Activated CD8-positive, alpha-beta memory T cell treated with anti-CD3 and anti-CD28 coated beads, Interleukin-2, amount 50 U/mL, for 1 hour (primary cell): ENCODE measurements around the gene SLC6A11.

Source experiments
- DNase-seq: peaks from one replicate; pipeline ENCODE4 v3.0.0-alpha.2; 2020; ENCODE audit errors: extremely low read depth

The SLC6A11 gene

DNA sequence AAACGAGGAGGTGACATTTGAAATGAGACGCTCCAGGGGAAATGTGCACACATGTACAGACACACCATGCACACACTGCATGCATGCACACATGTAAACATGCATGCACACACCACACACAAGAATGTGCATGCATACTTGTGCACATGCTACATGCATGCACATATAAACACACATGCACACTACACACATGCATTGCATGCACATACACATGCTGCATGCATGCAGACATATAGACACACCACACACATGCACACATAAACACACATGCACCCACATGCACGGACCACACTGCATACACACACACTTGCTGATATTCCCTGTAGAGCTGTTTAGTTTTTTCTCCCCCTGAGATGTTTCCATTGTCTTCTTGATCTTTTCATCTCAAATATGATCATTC, 138.7 kb downstream of the SLC6A11 start:
- DNase-seq: no peak

DNA sequence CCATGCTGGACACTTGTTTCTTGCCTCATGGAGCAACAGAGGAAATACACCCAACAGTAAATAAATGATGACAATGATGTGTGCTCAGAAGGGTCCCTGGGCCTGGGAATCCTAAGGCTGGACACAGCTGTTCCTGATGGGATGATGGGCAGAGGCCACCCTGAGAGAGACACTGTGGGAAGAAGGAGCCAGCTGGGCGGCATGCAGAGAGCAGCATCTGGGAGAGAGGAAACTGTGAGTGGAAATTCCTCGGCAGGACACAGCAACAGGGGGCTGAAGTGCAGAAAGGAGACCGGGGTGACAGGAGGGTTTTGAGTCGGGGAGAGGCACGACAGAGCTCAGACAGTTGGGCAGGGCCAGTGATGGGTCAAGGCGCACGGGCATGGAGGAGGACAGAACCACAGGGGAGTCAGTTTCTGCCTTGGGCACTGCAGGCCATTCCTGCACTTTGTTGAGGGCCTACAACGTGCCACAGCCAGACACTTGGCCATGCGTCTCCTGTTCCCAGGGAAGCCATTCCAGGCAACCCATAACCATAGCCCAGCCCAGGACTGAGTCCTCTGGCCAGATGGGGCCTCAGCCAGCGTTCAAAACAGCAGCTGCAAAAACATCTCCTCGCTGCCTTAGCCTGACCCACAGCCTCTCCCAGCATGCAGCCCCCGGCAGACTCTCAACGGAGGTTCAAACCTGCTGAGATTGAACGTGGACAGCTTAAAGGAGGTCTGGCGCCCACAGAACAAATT, 139.9 kb downstream of the SLC6A11 start:
- no peak for DNase-seq

DNA sequence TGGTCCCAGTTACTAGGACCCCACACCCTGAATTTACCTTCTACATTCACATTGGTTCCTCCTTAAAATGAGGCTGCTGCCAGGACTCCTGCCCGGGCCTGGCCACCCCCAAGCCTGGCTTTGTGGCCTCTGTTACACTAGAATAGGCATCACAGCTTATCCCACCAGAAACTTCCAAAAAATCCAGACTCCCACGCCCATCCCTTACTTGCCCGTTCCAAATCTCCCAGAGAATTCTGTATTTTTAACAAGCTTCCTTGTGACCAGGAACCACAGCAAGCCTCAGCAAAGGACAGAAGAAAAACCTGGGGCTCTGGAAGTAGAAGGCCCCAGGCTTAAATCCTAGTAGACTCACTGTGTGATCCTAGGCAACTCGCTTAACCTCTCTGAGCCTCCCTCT, 140.5 kb downstream of the SLC6A11 start:
- no peak for DNase-seq

DNA sequence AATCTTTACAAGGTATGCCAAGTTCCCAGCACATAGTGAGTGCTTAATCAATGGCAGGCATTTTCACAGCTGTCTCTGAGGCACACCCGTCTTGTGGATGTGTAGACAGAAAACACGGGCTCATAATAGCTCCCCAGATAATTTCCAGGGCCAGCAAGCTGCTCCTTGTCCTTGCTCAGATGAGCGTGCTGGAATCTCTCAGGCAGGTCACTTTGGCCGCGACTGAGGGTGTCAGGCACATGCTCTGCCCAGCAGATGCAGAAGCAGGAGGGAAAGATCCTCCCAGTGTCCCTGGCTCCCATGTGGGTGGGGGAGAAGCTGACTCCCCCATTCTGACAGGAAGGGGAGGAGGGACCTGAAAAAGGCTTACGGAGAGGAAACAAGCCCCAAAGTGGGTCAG, 141.0 kb downstream of the SLC6A11 start:
- no peak for DNase-seq

DNA sequence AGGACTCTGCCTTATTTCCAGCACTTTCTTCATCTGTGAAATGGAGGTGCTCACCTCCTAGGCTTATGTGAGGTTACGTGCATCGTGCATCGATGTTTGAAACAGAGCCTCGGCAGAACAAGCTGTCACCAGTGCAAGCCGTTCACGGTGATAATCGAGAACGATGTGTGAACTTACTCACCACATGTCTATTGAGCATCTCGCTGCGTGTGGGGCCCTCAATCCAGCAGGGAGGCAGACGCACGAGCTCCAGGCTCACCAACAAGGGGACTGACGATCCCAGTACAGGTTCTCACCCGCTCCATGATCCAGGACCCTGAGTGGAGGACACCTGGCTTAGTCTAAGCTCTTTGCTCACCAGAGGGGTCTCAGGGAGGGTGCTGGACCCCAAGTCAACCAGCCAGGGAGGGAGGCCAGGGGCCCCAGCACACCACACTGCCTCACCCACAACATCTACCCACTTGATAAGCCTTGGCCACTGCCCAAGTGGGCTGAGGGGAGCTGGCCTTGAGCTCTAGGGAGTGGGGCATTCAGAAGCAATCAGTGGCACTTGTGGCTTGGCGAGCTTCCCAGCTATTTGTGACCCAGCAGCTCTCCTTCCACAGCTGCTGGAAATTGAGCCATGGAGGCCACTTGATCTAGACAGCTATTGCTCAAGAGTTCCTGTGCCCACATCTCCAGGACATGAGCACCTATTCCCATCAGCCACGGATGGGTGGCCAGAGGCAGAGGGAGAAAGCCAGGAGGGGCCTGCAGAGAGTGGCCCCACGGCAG, 142.1 kb downstream of the SLC6A11 start:
- DNase-seq: no peak

DNA sequence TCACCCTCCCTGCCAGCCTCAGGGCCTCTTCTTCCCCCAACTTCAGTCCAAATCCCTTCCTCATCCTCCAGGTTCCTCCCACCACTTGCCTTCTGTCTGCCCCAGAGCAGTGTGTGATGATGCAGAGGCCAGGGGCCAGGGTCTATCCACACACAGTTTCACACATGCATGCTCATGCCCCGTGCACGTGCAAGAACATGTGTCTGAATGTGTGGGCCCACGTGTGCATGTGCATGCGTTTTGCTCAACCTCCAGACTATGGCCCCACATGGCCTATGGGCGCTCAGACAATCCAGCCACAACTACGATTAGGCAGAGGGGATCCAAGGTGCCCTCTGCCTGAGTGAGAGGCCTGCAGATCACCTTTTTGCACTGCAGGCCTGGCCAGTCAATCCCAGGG, 144.2 kb downstream of the SLC6A11 start:
- DNase-seq: no peak

DNA sequence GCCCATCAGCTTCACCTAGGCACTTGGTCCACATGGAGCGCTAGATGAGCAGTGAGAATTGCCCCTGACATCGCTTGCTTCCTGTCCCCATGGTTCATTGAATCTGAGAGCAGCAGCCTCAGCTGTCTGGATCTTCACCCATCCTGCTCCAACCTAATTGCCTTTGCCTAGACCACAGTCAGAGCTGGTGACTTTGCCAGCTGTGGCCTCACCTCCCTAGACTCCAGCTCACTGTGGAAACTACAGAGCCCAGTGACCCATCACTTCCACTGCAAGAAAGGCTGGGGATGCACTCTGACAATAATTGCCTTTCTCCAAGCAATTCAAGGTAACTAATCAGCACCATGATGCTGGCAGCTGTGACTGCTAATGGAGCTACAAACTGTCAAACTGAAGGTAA, 145.9 kb downstream of the SLC6A11 start:
- DNase-seq: no peak

DNA sequence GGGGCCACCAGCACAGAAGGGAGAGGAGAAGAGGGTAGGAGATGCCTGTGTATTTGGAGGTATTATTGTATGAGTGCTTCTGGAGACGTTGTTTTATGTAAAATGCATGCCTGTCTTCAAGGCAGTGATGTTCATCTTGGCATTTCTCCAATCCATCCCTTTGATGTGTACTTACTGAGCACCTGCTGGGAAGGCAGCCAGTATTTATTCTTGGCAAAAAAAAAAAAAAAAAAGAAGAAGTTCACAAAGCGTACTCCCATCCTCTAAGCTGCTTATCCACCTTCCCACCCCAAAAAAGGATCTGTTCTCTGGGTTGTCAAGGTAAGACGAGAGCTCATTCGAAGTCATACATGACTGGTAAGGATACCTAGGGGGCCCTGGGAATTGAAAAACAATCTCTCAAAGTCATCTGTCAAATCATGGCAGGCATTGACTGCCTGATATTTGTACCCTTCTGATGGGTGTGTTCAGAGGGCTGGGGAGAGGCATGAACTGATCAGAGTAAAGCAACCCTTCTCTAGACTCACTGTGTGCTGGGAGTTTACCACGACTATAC, 146.5 kb downstream of the SLC6A11 start:
- DNase-seq: no peak

DNA sequence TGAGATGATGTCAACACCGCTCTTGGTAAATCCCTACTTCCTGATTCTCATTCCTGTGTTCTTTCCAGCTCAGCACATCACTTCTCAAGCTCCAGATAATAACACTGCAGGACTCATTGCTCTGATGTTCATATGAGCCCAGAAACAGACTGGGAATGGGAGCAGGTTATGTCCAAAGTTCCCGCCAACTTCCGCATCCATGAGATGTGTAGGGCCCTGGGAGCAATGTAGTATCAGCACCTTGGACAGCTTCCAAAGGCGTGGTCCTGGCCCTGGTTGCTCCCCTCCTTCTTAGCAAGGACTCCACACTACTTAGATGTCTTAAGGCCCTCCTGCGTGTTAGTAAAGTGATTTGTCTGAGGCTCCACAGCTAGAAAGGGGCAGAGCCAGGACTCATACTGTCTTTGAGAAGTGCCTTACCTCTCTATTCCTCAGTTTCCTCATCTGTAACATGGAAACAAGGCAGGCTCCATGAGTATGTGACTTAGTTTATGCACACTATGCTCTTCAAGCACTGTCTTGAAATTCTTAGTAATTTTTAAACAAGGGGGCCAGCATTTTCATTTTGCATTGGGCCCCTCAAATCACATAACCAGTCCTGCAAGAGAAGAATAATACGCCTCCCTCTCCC, 148.6 kb downstream of the SLC6A11 start:
- no peak for DNase-seq

DNA sequence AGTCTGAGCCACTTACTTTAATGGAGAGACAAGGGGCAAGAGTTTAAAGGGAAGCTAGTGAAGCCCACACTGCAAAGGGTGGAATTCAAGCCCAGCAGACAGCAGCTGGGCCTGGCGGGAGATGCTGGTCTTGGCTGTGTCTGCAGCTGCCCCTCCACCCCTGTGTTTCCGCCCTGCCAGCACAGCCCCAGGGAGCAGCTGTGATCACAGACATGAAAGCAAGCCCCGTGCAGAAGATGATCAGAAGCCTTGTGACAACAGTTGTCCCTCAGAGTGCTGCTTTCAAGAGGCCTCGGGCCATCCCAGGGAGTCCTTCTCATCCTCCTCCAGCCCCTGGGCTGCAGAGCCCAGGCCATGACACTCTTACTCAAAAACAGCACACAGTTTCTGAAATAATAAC, 152.4 kb downstream of the SLC6A11 start:
- DNase-seq: no peak

DNA sequence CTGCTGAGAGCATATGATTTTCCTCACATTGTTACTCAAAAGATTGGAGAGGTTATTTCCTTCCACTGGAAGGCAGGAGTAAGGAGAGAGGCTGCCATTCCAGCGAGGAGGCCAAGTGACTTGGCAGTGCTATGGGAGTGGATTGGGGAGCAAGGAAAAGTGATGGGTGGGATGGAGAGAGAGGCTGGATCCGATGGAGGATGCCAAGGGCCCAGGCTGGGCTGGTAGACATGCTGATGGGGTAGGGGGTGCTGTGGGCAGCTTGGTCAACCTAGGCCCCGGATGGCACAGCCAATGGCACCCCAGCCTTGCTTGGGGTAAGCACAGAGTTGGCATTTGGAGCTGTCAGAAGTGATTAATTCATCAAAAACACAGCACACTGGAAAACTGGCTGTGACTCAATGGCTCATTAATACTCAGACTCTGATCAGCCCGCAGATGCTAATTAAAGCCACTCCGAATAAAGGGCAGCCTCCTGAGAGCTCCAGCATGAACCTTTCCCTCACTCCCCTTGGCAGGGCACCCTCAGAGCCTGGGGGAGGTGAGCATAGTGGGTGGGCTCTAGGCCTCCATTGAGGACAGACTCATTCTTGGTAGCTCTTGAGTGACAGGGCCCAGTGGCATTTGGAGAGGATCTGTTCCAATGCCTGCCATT, 154.4 kb downstream of the SLC6A11 start:
- DNase-seq: no peak

DNA sequence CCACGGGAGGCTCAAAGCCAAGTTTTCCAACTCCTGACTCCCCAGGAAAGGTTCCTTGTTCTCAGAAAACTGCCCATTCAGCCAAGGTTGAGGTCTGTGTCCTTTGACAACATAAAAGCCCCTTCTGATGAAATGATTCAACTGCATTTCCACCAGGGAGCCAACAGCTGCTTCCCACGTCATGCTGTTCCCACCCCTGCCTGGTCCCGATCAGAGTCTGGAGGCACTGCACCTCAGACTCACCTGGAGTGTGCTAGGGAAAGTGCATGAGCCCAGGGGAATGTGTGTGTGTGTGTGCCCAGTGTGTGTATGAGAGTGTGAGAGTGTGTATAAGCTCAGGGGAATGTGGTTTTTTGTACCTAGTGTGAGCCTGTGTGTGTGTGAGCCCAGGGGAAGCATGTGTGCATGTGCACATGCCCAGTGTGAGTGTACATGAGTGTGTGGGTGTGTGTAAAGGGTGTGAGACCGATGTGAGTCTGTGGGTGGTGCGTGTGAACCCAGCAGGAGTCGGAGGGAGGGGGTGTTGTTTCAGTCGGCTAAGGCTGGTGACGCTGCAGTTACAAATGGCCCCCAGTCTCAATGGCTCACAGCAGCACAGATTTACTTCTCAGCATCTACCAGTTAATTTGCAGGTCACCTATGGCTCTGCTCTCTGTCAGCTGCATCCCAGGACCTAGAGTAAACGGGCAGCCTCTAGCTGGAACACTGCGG, 156.2 kb downstream of the SLC6A11 start:
- DNase-seq: no peak

DNA sequence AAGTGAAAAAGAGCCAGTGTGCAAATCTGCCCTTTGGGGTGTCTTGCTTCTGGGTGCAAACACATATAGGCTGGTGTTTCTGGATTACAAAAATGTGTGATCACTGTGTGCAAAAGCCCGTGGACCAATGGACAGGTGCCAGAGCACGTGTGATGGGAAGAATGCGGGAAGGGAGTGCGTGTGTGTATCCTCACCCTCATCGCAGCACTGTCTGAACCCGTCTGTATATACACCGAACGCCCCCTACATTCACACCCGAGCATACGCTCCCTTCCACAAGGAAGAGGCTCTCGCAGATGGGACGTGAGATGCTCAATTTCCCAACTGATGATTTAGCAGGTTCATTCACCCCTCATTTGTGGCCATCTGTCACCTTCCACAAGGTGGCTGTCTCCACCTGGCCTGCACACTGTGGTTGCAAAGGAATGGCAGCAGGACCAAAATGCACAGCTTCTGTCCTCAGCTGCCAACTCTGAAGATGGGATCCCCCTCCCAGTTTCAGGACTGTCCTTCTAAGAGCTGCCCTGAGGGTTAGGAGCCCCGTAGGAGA, 157.1 kb downstream of the SLC6A11 start:
- no peak for DNase-seq

DNA sequence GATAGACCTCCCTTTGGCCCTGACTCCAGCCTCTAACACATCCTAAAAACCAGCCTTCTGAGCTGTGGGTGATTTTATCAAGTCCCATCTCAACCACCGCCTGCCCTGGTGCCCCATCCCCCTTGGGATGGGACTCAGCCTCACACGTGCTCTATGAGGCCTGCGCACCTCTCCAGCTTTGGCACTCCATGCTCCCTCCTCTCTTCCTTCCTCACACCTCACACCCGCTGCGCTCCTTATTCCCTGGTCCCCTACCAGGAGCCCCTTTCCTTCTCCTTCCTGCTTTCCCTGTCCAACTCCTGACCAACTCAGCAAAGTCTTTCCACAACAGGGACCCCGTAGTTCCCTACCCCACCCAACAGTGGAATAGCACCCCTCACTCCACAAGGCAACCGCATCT, 158.1 kb downstream of the SLC6A11 start:
- no peak for DNase-seq

DNA sequence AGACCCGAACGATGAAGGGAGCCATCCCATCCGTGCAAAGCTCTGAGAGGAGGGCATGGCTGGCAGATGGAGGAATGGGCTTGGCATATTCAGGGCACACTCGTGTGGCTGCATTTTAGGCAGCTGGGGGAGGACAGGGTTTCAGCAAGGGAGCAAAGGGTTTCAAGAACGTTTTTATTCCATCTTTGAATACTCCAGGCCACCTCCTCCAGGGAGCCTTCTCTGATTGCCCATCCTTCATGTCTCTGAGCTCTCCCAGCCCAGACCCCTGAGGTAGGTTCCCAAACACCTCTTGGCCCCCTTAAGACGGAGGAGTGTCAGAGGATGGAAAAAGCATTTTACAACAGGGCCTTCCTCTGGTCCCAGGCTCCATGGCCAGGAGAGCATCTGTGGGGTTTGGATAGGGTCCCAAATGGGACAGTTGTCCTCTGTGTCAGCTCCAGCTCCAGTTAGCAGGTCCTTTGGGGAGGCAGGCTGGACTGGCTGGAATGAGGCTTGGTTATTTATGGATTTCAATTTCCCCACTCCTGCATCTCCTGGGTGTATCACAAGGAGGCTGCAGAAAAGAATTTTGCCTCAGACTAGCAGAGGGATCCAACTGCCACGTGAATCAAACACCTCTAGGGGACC, 158.8 kb downstream of the SLC6A11 start:
- no peak for DNase-seq

DNA sequence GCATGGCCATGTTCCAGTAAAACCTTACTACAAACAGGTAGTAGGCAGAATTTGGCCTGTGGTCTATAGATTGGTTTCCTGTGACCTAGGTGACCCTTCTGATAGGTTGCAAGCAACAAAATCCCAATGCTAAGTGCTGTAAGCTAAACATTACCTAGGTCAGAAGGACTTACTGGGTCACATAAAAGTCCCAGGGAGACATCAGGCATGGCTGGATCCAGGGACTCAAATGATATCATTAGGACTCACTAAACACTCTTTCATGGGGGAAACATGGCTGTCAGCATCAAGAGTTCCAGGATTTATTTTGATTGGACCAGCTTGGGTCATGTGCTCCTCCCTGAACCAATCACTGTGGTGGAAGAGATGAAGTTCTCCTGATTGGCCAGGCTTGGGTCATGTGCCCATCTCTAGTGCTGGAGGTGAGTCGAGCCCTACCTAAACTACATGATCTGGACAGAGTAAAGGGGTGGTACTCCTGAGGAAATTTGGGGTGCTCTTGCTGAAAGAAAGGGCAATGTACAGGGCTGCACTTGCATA, 159.7 kb downstream of the SLC6A11 start:
- no peak for DNase-seq

DNA sequence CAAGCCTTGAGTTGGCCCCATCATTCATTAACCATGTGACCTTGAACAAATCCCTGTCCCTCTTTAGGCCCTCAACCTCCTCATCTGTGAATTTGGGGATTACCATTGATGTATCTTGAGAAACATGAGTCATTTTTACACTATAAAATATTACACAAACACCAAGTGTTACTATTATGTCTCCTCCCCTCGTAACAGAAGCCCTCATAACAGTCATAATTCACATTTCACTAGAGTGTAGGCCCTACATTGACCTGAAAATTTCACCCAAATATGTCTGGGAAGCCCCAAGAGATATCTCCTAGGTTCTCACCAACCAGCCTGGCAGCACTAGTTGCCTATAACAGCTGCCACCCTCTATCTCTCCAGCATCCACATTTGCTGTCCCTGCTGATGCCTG, 160.7 kb downstream of the SLC6A11 start:
- no peak for DNase-seq

DNA sequence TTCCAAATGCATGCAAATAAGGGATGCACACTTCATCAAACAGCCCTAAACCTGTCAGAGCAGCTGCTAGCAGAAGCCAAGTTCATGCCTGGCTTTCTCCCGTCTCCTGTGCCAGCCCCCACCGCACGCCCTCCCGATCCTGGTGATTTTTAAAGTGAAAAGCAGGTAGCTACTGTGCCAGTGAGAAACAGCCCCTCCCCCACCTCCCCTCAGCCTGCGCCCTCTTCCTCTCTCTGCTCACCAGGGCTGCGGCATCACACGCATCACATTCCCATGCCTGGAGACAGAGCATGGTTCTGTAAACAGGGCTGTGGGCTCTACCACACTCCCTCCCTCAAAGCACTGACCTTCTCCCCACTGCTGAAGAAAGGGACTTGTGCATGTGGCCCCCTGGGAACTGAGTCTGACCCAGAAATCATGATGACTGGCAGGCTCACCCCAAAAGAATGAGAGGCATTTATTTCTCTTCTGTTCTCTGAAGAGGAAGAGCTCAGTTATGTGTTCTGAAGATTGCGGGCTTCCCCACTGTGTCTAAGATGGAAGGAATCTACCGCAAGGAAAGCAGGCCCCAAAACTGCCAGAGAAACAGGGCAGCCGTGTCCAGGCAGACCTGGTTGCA, 162.0 kb downstream of the SLC6A11 start:
- no peak for DNase-seq

DNA sequence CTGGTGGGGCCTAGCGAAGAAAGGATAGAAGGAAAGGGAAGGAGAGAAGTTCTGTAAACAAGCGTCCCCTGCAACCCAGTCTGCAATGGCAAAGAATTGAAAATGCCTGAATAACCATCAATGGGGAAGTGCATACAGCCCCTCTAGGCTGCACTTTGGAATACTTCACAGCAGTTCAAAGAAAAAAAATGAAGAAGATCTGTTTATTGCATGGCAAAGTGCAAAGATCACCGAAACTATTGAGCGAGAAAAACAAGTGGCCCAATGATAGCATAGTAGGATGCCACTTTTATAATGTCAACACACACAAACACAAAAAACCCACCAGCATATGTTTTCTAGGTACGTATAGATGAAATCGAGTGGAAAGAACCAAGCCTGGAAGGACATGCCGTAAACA, 162.9 kb downstream of the SLC6A11 start:
- no peak for DNase-seq

DNA sequence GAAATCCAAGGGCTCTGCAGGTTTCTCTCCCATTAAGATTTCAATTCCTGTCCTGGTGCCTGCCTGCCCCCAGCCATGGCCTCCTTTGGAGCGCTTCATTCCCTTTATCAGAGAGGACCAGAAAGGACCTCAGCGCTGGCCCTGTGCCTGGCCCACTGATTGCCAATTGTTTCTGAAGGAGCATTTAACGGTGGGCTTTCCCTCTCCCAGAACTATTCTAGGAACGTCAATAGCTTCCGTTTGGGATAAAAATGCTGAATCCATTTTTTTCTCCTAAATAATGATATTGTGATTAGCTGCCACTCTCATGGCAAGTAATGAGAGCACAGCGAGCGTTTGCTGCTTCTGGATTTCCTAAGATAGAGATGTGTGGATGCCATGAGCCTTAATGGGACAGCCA, 164.3 kb downstream of the SLC6A11 start:
- no peak for DNase-seq
